IgD-negative memory B cell (primary cell): ENCODE measurements around the gene NSUN4. TPM values are rescaled to one million over a fixed set of nuclear protein-coding genes. Genes with fewer than 3 reads are reported as not detected.

Experiments used
- H3K27ac Mint-ChIP-seq, 3 donors: one replicate each; pipeline ENCODE4 v1.8.0; 2020 to 2022; ENCODE audit warnings: mild to moderate bottlenecking in 3 of 3, mixed read lengths in 3 of 3, moderate library complexity in 1 of 3
- H3K27me3 Mint-ChIP-seq: one replicate; pipeline ENCODE4 v1.8.0; 2021; ENCODE audit warnings: mixed read lengths
- H3K36me3 Mint-ChIP-seq: one replicate; pipeline ENCODE4 v1.8.0; 2020; ENCODE audit warnings: mild to moderate bottlenecking, mixed read lengths
- H3K4me1 Mint-ChIP-seq, 3 donors: one replicate each; pipeline ENCODE4 v1.8.0; 2020 to 2022; ENCODE audit warnings: mixed read lengths in 3 of 3, mild to moderate bottlenecking in 1 of 3
- H3K4me3 Mint-ChIP-seq, 4 donors: one replicate each; pipeline ENCODE4 v1.8.0; 2020 to 2022; ENCODE audit warnings: mild to moderate bottlenecking in 4 of 4, mixed read lengths in 4 of 4, moderate library complexity in 3 of 4
- H3K9me3 Mint-ChIP-seq, 3 donors: one replicate each; pipeline ENCODE4 v1.8.0; 2020 to 2021; ENCODE audit warnings: mixed read lengths in 3 of 3, mild to moderate bottlenecking in 1 of 3
- polyA plus RNA-seq: library from polyadenylated mRNA; unstranded; fragments of 300-500 nt; fragmentation: Illumina TruSeq; gene quantifications from one replicate; pipeline ENCODE4 v1.2.3, GENCODE V29; 2021

NSUN4 gene
- polyA plus RNA-seq, 1 donor from 2014 or later, result 26.8 TPM

GRCh38 chr1:46401154-46401913 lies 60.7 kb downstream of the NSUN4 start:
- Mint-ChIP-seq H3K4me1 (peaks cover 0 to 4% (median 0%) of the 10 kb centered on the region in 3 donors), H3K27ac (no peak overlapping the region), H3K4me3 (peak overlapping the region in 1 of 4 donors; percentile 36), H3K36me3 (peaks cover 2% of the 10 kb centered on the region), H3K9me3 (no peaks in the 10 kb centered on the region), H3K27me3 (peaks cover 6% of the 10 kb centered on the region)

DNA sequence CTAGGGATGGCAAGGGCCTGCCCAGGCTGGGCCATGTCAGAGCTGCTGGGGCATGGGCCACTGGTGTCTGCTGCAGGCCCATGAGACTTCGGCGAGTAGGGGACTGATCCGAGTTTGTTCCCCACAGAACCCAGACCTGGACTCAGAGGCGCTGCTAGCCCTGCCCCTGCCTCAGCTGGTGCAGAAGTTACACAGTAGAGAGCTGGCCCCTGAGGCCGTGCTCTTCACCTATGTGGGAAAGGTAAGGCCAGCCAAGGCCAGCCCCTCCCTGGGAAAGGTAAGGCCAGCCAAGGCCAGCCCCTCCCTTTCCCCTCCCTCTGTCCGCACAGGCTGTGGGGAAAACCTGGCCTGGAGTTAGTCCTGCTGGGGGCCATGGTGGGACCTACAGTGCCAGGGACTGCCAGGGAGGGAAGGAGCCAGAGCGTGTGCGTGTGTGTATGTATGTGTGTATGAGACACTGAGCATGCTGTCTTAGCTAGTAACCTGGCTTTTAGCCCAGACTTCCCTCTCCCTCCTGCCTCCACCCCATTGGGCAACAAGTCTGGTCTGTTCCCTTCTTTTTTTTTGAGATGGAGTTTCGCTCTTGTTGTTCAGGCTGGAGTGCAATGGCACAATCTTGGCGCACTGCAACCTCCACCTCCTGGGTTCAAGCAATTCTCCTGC lies 61.5 kb downstream of the NSUN4 start:
- peaks cover 6% of the 10 kb centered on the region for H3K27me3 Mint-ChIP-seq
- H3K36me3 Mint-ChIP-seq, result peaks cover 2% of the 10 kb centered on the region
- no peaks in the 10 kb centered on the region for H3K9me3 Mint-ChIP-seq
- no peak overlapping the region for H3K27ac Mint-ChIP-seq
- peaks cover 0 to 4% (median 0%) of the 10 kb centered on the region in 3 donors for H3K4me1 Mint-ChIP-seq
- H3K4me3 Mint-ChIP-seq, result no peak overlapping the region

- Mint-ChIP-seq H3K36me3 (peaks cover 2% of the 10 kb centered on the region), H3K4me1 (peaks cover 0 to 4% (median 0%) of the 10 kb centered on the region in 3 donors), H3K27ac (no peak overlapping the region), H3K9me3 (no peaks in the 10 kb centered on the region), H3K27me3 (peaks cover 2% of the 10 kb centered on the region), H3K4me3 (no peak overlapping the region)
Measured at GRCh38 chr1:46403916-46404315, 63.3 kb downstream of the NSUN4 start.

DNA sequence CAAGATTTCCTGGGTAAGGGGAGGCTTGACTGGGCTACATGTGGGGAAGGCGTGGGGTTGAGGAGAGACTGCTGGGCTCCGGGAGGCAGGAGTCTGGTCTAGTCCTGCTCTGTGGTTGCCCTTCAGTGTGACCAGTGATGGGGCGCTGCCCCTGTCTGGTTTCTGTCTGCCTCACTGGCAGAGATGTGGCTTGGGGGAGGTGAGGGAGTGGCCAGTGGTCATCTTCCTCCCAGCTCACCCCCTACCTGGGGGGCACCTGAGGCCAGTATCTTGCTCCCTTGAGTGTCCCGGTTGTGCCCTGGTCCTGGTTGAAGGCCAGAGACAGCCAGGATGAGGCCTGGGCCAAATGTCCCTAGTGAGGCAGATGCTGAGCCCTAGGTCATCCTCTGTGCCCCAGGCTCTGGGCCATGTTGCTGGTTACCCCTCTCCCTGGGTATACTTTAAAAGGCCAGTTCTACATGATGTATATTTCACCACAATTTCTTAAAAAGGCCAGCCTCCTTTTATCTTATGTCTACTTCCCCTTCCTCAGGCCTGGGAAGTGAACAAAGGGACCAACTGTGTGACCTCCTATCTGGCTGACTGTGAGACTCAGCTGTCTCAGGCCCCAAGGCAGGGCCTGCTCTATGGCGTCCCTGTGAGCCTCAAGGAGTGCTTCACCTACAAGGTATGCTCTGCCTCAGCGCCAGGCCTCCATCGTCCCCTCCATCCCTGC lies 64.0 kb downstream of the NSUN4 start:
- peaks cover 2% of the 10 kb centered on the region for H3K27me3 Mint-ChIP-seq

DNA sequence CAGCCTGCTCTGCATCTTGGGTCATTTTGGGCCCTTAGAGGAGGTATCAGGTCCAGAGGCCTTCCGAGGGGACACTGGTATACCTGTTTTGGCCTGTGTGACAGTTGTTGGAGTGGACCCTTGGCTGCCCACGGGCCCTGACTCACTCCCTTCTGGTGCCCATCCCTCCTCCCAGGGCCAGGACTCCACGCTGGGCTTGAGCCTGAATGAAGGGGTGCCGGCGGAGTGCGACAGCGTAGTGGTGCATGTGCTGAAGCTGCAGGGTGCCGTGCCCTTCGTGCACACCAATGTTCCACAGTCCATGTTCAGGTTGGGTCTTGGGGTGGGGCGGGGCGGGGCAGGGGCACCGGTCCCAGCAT lies 64.6 kb downstream of the NSUN4 start:
- Mint-ChIP-seq H3K4me1 (peaks cover 0 to 4% (median 0%) of the 10 kb centered on the region in 3 donors), H3K27me3 (peaks cover 2% of the 10 kb centered on the region), H3K27ac (no peak overlapping the region), H3K4me3 (no peak overlapping the region), H3K9me3 (no peaks in the 10 kb centered on the region), H3K36me3 (peaks cover 2% of the 10 kb centered on the region)

More for the DNA sequence above, 64.0 kb downstream of the NSUN4 start:
- H3K9me3 Mint-ChIP-seq, result no peaks in the 10 kb centered on the region
- H3K36me3 Mint-ChIP-seq, result peaks cover 2% of the 10 kb centered on the region
- H3K4me1 Mint-ChIP-seq, result peaks cover 0 to 4% (median 0%) of the 10 kb centered on the region in 3 donors
- no peak overlapping the region for H3K4me3 Mint-ChIP-seq
- H3K27ac Mint-ChIP-seq, result no peak overlapping the region

DNA sequence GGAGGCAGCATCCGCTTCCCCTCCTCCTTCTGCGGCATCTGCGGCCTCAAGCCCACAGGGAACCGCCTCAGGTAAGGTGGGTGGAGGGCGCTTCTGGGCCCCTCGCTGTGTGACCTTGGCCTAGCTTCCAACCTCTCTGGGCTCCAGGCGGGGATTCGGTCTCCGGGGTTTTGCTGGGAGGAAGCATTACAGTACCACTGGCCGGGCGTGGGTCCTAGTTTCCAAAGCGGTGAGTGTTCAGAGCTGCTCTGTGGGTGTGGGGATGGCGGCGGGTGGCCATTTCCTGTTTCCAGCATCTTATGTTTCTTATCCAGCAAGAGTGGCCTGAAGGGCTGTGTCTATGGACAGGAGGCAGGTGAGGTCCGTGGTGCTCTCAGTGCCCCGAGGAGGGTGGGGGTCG lies 65.1 kb downstream of the NSUN4 start:
- no peaks in the 10 kb centered on the region for H3K27me3 Mint-ChIP-seq
- H3K9me3 Mint-ChIP-seq, result no peaks in the 10 kb centered on the region
- H3K36me3 Mint-ChIP-seq, result peaks cover 2% of the 10 kb centered on the region
- H3K27ac Mint-ChIP-seq, result no peak overlapping the region
- no peak overlapping the region for H3K4me3 Mint-ChIP-seq
- peaks cover 0 to 4% (median 0%) of the 10 kb centered on the region in 3 donors for H3K4me1 Mint-ChIP-seq

DNA sequence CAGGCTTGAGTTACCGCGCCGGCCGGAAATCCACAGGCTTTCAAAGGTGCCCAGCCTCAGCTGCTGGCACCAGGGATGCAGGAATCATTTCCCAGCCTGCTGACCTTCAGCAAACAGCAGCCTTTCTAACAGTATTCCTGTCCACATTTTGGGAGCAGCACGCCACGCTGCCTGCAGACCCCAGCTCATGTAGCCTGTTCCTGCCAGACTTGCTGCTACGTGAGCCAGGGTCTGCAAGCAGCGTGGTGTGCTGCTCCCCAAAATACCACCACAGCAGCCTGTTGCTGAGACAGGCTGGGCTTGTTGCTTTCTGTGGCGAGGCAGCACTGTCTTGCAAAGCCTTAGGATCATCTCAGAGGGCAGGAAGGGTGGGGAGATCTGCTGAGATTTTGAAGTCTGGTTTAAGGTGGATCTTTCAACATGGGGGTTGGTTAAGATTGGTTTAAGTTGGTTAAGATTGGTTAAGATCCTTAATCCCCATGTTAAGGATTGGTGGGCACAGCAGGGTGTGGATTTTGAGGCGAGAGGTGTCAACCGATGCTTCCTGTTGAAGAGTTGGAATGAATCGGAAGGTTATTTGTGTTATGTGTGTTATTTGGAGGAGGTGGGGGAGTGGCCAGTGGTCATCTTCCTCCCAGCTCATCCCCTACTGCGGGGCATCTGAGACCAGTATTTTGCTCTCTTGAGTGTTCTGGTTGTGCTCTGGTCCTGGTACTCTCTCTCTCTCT lies 66.4 kb downstream of the NSUN4 start:
- Mint-ChIP-seq H3K4me3 (no peak overlapping the region), H3K36me3 (peaks cover 2% of the 10 kb centered on the region), H3K9me3 (no peaks in the 10 kb centered on the region), H3K27me3 (no peaks in the 10 kb centered on the region), H3K27ac (no peak overlapping the region), H3K4me1 (peaks cover 0 to 4% (median 0%) of the 10 kb centered on the region in 3 donors)

GRCh38 chr1:46407636-46408035 lies 67.0 kb downstream of the NSUN4 start:
- no peaks in the 10 kb centered on the region for H3K9me3 Mint-ChIP-seq
- no peak overlapping the region for H3K4me3 Mint-ChIP-seq
- peaks cover 0 to 4% (median 0%) of the 10 kb centered on the region in 3 donors for H3K4me1 Mint-ChIP-seq
- H3K27me3 Mint-ChIP-seq, result no peaks in the 10 kb centered on the region
- H3K27ac Mint-ChIP-seq, result no peak overlapping the region
- H3K36me3 Mint-ChIP-seq, result peaks cover 2% of the 10 kb centered on the region

DNA sequence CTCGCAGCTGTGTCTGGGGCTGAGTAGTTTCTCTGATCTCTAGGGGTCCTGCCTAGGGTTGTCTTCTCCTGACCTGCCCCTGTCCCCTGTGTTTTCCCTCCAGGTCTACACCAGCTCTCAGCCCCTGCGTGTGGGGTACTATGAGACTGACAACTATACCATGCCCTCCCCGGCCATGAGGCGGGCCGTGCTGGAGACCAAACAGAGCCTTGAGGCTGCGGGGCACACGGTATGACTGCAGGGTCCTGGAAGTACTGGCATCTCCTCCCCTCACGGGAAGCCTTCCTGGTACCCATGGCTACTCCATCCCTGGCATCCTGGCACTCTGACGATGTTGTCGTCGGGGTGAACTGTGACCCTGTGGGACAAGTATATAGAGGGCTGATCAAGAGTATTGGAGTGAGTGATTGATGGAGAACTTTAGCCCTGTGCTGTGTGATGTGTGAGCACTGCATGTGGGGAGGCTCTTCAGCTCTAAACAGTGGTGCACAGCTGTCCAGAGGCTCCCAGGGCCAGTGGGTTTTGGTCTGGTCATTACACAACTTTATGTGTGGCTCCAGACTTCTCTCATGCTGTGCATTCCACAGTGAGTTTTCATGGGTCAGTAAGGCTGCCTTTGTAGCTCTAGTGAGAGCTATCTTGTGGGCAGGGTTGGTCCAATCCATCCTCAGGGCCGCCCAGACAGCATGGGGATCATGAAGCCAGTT lies 67.9 kb downstream of the NSUN4 start:
- Mint-ChIP-seq H3K27me3 (no peaks in the 10 kb centered on the region), H3K36me3 (no peaks in the 10 kb centered on the region), H3K4me3 (peak overlapping the region in 1 of 4 donors; percentile 13), H3K27ac (no peak overlapping the region), H3K4me1 (peaks cover 0 to under 1% (median 0%) of the 10 kb centered on the region in 3 donors), H3K9me3 (no peaks in the 10 kb centered on the region)

GRCh38 chr1:46409063-46409372 lies 68.4 kb downstream of the NSUN4 start:
- Mint-ChIP-seq H3K4me3 (no peak overlapping the region), H3K9me3 (no peaks in the 10 kb centered on the region), H3K27me3 (no peaks in the 10 kb centered on the region), H3K36me3 (no peaks in the 10 kb centered on the region), H3K4me1 (peaks cover 0 to 2% (median 0%) of the 10 kb centered on the region in 3 donors), H3K27ac (no peak overlapping the region)

GRCh38 chr1:46410156-46411009 lies 69.8 kb downstream of the NSUN4 start:
- H3K27ac Mint-ChIP-seq, result no peak overlapping the region

DNA sequence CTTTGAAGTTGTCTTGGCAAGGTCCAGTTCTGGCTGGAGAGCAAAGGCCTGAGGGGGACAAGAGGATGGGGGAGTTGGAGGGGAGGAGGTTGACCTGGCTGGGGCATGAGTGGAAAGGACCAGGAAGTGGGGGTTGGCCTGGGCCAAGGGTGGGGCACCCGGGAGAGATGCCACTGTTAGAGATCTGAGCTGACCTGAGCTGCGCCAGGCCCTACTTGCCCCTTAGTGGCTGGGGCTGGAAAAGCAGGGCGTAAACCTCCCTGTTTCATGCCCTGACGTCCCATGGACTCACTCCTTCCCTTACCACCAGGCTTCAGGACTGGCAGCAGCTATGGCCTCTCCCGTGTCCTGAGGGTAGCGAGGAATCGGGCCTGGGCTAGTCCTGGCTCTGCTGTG lies 70.4 kb downstream of the NSUN4 start:
- no peak overlapping the region for H3K4me3 Mint-ChIP-seq

More at GRCh38 chr1:46410156-46411009, 69.8 kb downstream of the NSUN4 start:
- Mint-ChIP-seq H3K36me3 (no peaks in the 10 kb centered on the region), H3K9me3 (no peaks in the 10 kb centered on the region), H3K4me1 (peaks cover 0 to 3% (median 0%) of the 10 kb centered on the region in 3 donors), H3K4me3 (peak overlapping the region in 1 of 4 donors; percentile 81), H3K27me3 (no peaks in the 10 kb centered on the region)

More for the DNA sequence above, 70.4 kb downstream of the NSUN4 start:
- Mint-ChIP-seq H3K27ac (no peak overlapping the region), H3K4me1 (peaks cover 0 to 7% (median 0%) of the 10 kb centered on the region in 3 donors), H3K9me3 (no peaks in the 10 kb centered on the region), H3K36me3 (no peaks in the 10 kb centered on the region), H3K27me3 (no peaks in the 10 kb centered on the region)
